ENCODE results near the gene RHOBTB1.

Gene RHOBTB1

DNA sequence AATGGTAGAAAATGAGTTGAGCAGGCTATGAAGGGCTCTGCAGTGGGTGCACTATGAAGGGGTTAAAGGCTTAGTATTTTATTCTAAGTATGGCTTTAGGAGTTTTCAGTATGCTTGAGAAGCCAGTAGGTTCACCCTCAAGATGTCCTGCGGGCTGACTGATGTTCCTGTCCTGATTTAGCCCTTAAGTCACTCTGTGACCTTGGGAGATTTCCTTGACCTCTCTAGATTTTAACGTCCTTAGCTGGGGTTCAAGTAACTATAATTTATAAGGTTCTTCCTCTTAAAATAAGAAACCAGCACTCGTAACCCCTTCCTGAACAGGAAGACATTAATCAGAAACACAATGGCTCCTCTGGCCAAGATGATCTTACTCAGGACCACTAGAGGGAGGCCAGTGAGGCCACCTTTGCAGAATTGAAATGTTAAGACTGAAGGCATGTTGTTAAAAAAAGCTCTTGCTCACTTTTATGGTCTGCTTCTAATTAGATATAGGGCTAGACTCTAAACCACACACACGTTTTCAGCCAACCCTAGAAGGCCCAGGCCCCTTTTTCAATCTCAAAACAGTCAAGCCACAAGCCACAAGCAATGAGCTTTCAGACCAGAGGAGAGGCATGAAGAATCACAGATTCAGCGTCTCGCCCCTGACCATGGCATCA is 123.8 kb downstream of the RHOBTB1 start:
- no peak for DNase-seq (ENCODE audit: low read depth in 2 of 2)
